Right renal cortex interstitium (tissue), 3 donors: ENCODE measurements around the gene GGTLC2. TPM values are rescaled to one million over a fixed set of nuclear protein-coding genes. Genes with fewer than 3 reads are reported as not detected.
"Not testable (repeated sequence)": the region's sequence is repeated elsewhere in the genome, so short reads cannot be mapped to it uniquely, and the experiment has no call there.

Experiments used
- DNase-seq, 3 donors: peaks; one replicate each; pipeline ENCODE4 v3.0.0-alpha.2; 2013; ENCODE audit warnings: low read depth in 3 of 3, low spot score in 2 of 3
- polyA plus RNA-seq, 3 donors: library from polyadenylated mRNA; unstranded; fragments of 120-200 nt; gene quantifications; one replicate each; pipeline ENCODE4 v1.2.1, GENCODE V29; 2013; ENCODE audit not compliant: insufficient read length in 3 of 3

Gene GGTLC2
- polyA plus RNA-seq, 3 donors, result 0.21 TPM; not detected in 2

DNA sequence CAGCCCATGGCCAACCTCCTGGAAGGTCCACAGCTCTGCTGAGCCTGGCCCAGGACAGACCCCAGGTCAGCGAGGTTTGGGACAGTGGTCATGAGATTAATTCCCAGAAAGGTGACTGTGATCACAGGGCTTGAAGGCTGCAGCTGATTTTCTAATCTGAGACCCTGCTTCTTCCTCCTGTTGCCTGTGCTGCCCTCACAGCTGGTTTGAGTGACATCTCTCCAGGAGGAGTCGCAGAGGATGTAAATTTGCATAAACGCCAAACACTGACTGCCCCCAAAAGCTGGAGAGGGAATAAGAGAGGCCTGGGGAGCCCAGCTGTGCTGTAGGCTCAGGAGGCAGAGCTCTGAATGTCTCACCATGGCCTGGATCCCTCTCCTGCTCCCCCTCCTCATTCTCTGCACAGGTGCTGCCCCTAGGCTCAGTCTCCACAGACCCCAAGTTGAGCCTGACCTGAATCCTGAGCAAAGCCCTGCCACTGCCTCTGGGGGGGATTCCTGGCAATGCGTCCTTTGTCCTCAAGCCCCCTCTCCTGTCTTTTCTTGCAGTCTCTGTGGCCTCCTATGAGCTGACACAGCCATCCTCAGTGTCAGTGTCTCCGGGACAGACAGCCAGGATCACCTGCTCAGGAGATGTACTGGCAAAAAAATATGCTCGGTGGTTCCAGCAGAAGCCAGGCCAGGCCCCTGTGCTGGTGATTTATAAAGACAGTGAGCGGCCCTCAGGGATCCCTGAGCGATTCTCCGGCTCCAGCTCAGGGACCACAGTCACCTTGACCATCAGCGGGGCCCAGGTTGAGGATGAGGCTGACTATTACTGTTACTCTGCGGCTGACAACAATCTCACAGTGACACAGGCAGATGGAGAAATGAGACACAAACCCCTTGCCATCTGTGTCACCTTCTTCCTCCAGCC is 23.8 kb downstream of the GGTLC2 start:
- DNase-seq, result no peak

DNA sequence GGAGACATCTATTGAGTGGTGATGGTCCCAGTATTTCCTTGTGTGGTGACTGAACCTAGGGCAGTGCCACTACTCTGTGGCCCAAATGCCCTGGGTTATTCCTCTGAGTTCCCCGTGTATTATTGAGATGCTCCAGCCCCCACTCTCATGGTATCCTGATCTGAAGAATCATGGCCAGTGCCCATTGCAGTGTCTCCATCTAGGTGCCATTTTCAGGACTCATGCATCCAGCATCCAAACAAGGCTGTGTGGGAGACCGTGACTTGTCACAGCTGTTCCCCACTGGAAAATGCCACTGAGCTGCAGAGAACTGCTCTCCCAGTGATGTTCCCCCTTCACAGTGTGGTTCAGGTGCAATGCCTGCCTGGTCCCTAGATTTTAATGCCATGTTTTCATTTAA is 24.7 kb downstream of the GGTLC2 start:
- DNase-seq, result no peak

DNA sequence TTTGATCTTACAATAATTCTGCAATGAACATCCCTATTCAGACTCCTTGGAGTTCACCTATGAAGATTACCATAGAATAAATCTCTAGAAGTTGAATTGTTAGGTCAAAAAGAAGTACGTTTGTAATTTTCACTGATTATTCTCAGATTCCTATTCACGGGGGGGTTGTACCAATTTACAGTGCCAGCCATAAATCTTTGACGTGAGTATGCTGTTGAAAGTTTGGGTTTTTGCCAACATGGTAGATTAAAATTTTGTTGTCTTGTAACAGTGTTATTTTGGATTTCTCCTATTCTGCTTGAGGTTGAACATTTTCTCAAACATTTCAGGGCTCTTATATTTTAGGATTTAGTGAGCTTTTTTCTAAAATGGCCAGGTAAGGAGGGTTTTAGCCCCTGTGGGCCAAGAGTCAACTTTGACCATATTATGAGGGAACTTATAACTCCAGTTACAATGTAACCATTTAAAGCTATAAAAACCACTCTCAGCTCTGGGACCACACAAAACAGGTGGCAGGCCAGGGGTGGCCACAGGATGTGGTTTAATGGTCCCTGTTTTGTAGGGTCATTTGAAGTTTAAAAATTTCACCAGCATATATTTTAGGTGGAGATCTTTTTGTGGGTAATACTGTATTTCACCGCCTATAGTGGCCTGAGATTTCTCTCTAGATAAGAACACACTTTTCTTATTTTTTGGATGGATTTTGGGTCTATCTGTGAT is 25.8 kb downstream of the GGTLC2 start:
- no peak for DNase-seq

DNA sequence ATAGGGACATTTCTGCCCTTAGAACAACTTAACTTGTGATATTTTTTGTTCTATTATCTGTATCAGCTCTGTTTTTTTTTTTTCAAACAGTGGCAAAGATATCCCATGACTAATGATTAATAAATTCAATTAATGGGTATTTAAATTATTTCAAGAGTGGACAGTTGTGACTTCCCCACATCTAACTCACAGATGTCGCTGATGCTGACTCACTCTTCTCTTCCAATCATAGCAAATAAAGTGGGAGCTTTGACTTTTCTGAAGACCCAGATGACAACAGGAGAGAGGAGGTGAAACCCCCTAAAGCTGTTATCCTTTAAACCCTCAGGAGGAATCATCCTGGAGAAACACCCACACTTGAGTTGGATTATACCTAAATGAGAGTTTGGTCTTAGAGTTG is 27.1 kb downstream of the GGTLC2 start:
- DNase-seq, result no peak

DNA sequence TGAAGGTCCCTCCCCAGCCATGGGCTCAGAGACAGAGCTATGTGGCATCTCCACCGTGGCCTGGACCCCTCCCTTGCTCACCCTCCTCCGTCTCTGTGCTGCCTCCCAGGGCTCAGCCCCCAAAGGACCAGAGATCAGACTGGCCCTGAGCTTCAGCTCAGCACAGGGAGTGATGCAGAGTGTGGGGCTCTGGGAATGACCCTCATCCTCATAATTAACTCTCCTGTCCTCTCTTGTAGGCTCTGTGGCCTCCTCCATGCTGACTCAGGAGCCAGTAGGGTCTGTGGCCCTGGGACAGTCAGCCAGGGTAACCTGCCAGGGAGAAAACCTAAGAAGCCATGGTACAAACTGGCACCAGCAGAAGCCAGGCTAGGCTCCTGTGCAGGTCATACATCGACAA is 28.7 kb downstream of the GGTLC2 start:
- DNase-seq, result no peak

DNA sequence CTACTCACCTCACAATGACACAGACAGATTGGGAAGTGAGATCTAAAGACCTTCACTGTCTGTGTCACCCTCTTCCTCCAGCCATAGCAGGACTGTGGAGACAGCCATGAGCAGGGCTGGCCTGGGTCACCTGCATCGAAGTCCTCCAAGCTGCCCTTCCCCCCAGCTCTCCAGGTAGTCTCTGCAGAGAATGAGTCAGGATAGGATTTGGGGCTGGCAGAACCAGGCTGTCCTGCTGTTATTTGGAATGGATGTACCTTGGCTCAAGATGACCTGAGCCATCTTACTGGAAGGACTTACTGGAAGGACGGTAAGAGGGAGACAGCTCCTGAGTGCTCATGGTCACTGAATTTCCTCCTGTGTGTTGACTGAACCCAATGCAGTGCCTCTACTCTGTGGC is 29.2 kb downstream of the GGTLC2 start:
- DNase-seq, result no peak

DNA sequence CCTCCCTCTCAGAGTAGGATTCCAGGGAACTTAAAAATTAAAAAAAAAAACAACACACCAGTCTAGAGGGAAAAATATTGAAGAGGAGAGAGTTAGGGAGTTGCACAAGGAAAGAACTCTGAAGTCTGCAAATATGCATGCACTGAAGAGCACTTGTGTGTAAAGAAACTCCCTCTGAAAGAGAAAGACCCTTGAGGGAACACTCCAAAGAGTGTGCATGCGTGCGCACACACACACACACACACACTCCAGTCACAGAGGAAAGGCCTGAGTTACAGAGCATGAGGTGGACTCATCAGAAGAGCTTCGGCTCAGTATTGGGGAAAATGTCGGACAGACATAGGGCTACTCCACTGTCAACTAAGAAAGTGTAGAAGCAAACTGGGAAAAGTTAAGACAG is 30.1 kb downstream of the GGTLC2 start:
- DNase-seq, result no peak

DNA sequence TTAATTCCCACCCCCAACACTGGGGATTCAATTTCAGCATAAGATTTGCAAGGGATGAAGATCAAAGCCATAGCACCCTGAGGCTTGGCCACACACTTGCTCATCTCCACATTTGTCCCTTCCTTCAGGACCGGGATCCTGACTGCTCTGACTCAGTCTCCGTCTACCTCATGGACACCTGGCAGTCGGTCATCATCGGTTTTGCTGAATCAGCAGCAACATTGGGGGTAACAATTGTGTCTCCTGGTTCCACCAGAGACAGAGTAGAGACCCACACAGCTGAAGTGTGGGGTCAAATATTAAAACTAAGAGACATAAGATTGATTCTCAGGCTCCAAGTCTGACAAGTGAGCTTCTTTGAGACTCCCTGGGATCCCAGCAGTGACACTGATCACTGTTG is 34.6 kb downstream of the GGTLC2 start:
- no peak for DNase-seq

DNA sequence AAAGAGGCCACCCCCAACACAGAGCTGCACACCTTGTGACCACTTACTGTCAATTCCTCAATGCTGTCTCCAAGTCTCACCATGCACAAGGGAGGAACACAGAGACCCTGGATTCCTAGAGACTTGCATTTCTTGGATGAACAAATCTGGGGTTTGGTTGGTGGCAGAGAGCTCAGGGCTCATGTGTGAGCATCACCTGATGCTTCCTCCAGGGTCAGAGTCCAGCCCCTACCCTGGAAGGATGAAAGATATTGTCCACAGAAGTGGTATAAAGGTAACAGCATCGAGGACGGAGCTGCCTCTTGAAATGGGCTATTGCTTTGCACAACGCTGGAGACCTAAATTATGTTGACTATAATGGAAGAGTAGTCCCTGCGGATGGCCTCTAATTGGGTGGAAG is 36.0 kb downstream of the GGTLC2 start:
- no peak for DNase-seq

DNA sequence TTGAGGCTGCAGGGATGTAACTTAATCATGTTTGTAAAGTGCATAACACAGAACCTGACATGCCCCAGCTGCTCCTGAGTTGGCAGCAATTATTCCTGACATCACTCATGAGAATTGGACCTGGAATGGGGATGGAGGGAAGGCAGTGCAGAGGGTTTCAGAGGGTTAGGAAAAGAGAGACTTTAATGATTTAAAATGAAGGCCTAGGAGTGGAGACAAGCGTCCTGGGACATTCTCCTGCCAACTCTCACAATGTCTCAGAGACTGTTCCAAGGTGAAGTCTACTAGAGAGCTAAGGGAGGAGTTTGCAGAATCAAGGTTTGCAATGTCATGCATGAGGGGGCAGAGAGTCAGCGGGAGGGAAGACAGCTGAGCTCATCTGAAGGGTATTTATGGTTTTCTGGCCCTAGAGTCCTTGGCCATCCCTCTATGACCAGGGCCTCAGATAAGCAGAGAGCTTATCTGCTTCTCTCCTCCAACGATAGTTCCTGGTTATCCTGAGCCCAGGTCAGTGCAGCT is 36.9 kb downstream of the GGTLC2 start:
- DNase-seq, result peak in 2 of 3 donors; percentile 31 to 43

DNA sequence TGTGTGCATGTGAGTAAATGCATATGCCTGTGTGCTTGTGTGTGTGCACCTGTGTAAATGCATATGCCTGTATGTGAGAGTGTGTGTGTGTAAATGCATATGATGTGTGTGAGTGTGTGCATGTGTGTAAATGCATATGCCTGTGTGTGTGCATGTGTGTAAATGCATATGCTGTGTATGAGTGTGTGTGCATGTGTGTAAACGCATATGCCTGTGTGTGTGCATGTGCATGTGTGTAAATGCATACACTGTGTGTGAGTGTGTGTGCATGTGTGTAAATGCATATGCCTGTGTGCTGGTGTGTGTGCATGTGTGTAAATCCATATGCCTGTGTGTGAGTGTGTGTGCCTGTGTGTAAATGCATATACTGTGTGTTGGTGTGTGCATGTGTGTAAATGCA is 37.8 kb downstream of the GGTLC2 start:
- no peak for DNase-seq

DNA sequence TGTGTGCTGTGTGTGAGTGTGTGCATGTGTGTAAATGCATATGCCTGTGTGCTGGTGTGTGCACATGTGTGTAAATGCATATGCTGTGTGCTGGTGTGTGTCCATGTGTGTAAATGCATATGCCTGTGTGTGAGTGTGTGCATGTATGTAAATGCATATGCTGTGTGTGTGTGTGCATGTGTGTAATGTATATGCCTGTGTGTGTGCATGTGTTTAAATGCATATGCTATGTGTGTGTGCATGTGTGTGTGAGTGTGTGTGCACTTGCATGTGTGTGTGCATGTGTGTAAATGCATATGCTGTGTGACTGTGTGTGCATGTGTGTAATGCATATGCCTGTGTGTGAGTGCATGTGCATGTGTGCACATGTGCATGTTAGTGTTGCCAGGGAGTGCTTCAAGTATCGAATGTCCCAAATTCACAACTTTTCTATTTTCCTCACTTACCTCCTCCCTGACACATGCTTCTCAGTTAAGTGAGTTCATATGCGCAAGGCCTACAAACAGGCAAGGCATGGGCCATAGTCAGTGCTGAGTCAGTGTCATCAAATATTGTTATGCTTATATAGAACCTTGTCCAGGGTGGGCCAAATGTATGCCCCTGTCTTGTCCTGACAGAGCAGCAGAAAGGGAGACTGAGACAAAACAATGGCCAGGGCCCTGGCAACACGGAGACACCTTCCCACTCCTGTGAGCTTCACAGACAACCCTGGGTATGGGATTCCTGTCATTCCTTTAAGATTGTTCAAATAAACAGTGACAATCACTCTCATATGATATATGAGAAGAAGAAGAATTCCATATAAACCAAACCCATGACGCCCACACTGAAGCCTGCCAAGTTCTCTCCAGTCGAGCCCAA is 38.6 kb downstream of the GGTLC2 start:
- DNase-seq, result no peak

DNA sequence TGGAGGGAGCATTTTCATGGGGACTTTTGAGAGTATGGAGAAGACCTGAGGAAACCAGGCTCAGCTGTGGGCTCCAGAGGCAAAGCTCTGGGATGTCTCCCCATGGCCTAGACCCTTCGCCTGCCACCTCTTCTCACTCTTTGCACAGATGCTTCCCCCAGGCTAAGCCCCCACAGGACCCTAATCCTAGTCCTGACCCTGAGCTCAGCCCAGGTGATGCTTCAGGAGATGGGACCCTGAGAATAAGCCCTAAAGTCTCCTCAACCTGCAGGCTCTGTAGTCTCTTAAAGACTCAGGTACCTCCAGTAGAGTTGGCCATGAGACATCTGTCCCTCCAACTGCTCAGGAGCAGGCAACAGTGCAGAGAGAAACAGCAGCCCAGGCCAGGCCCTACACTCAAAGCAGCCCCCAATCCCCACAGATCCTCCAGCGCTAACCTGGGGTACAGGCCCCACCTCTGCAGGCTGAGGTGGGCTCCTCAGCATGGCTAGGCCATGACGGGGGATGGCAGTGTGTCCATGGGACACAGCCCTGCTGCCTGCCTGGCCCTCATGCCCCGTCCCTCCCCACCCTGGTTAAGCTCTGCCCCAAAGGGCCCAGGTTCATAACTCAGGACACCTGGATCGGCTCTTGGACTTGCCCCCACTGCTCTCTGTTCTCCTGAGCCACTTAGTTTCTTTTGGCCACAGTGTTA is 39.4 kb downstream of the GGTLC2 start:
- no peak for DNase-seq

DNA sequence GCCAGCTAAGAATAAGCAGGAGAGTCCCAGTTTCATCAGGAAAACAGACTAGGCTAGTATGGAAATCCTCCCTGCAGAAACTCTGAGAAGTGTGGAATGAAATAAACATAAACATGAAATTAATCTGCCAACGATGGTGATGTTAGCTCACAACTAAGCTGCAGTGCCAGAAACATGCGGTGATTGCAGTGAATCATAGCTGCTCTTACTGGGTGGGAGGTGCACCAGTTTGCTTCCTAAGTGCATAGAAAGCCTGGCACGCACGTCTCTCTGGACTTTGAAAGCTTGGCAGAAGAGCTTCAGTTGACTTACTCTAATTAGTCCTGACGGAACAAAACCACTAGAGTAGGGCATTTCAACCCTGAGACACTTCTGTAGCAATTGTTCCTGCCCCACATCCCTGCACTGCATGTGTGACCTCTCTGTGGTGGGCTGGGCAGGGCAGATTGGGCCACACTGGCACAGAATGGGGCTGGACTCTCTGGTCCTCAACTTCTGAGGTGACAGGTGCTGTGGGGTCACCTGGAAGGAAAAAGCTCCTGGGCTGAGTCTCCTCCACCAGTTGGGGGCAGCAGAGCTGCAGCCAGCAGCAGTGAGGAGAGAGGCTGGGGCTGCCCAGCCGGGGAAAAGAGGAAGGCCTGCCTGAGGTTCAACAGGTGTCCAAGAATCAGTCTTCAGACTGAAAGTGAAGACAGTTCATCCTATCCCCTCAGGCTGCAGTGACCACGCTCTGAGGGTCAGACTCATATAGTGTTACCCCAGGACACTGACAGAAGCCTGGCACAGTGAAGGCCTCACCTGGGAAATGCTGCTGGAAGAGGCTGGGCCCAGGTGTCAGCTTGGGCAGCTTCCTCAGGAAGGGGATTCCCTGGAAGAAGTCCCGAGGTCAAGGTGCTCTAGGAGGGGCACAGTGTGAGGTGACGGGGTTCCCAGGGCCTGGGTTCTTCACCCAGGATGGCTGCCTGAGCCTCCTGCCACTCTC is 40.5 kb downstream of the GGTLC2 start:
- no peak for DNase-seq

DNA sequence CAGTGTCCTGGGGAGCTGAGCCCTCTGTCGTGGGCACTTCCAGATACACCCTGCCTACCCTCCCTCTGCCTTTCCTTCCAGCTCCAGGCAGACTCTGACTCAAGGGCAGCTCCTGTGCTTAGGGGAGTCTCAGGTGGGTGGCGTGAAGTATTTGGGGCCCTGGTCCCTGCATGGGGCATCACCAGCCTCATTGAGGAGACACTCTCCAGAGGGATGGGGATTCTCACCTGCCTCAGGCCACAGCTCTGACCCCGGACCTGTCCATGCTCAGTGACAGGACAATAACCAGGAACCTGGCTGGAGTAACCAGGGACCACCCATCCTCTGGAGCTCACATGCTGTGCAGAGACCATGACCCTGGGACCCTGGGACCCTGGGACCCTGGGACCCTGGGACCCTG is 41.2 kb downstream of the GGTLC2 start:
- DNase-seq, result no peak

DNA sequence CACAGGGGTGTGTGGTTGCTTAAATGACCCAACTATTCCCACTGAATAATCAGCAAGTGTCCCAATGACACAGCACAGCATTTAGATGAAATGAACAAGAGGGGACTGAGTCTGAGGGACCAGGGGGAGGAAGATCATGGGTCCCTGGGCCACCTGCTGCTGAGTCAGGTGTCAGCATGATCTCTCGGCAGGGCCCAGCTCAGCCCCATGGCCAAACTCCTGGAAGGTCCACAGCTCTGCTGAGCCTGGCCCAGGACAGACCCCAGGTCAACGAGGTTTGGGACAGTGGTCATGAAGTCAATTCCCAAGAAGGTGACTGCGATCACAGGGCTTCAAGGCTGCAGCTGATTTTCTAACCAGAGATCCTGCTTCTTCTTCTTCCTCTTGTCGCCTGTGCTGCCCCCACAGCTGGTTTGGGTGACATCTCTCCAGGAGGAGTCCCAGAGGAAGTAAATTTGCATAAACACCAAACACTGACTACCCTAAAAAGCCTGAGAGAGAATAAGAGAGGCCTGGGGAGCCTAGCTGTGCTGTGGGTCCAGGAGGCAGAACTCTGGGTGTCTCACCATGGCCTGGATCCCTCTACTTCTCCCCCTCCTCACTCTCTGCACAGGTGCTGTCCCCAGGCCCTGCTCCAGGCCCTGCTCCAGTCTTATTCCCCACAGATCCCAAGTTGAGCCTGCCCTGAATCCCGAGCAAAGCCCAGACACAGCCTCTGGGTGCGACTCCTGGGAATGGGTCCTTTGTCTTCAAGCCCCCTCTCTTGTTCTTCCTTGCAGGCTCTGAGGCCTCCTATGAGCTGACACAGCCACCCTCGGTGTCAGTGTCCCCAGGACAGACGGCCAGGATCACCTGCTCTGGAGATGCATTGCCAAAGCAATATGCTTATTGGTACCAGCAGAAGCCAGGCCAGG is 42.0 kb downstream of the GGTLC2 start:
- not testable (repeated sequence) for DNase-seq

DNA sequence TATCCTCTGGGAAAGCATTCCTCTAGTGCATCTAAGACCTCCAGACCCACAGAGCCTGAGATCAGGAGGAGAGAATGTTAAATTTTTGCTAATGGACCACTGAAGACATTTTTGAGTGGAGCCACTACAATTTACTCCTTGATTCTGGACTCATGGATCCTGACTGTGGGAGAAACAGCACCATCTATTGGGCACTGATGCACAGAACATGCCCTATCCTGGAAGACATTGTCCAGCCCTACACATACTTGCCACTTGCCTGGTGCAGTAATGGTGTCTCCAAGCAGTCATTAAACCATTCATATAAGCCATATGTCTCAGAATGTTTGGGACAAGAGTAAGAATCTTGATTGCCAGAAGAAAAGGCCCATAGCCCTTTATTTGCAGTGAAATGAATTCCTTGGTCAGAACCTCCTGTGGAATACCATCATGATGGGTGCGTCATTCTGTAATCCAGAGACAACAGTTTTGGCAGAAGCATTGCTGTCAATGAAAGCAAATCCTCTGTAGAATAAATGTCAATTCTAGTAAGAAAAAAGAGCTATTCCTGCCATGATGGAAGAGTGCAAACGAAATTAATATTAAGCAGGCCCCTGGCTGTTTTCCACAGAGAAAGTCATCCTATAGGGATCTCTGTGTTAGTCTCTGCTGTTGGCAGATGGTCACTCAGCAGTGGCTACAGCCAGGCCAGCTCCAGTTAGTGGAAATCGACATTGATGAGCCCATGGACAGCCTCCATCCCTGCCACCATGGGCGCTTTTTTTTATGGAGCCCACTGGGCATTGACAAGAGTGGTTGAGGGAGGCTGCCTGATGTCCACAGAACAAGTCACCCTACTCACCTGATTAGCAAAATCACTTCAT is 43.5 kb downstream of the GGTLC2 start:
- DNase-seq, result peak in 1 of 3 donors; percentile 39
